ENCODE data around the gene ZNF581. TPM values are rescaled to one million over a fixed set of nuclear protein-coding genes. Genes with fewer than 3 reads are reported as not detected.

Gene ZNF581
- polyA plus RNA-seq, 1 of the 3 experiments (the other 2 are of a cell fraction), result 24.7 TPM

DNA sequence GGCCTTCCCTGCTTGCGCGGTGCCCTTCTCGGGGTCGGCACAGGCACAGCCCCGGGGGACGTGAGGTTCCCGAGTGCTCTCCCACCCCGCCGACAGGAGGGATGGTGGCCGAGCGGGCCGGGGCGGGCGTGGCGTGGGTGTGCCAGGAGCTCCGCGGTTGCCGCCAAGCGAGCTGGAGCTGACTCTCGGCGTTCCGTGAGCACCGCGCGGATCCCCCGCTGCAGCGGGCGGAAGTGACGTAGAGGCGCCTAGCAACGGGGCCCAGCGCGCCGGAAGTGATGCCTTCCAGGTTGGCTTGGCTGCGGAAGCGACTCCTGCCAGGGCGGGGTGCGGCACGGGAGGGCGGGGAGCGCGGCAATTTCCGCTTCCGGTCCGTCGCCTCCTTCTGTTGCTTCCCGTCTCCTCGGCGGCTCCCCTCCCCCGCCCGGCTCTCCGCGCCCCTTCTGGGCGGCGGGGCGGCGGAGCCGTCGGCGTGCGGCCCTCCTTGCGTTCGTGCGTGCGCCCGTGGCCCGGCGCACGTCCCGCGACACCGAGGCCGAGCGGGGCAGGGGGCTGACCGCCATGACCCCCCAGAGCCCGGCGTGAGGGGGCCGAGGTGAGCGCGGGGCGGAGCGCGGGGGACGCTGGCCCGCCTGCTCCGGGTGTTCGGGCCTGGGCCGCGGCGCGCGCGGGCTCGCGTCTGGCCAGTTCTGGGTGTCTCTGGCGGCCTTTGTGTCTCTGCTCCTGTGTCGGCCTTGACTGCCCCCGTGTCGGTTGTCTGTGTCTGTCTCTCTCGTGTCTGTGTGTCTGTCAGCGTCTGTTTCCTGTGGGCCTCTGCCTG lies 31.6 kb downstream of the ZNF581 start, which contains the start of gene EPN1 (continued):
- no peak for TF ChIP-seq MEF2A (IDR thresholded peaks at IDR 0.05; ENCODE audit: borderline replicate concordance, low read depth)
- peak; percentile 91 for TF ChIP-seq ELF1 (IDR thresholded peaks at IDR 0.05)
- peak; percentile 54; the same call in 1 of the 2 replicates for TF ChIP-seq NFIC (IDR thresholded peaks at IDR 0.05; ENCODE audit: borderline replicate concordance)
- no peak for TF ChIP-seq TEAD4 (IDR thresholded peaks at IDR 0.05; ENCODE audit: borderline replicate concordance, insufficient read depth)
- TF ChIP-seq, protein P1, sequence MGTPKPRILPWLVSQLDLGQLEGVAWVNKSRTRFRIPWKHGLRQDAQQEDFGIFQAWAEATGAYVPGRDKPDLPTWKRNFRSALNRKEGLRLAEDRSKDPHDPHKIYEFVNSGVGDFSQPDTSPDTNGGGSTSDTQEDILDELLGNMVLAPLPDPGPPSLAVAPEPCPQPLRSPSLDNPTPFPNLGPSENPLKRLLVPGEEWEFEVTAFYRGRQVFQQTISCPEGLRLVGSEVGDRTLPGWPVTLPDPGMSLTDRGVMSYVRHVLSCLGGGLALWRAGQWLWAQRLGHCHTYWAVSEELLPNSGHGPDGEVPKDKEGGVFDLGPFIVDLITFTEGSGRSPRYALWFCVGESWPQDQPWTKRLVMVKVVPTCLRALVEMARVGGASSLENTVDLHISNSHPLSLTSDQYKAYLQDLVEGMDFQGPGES (IDR thresholded peaks at IDR 0.05; ENCODE audit: low read depth, low read length), result no peak
- TF ChIP-seq YY1 (IDR thresholded peaks at IDR 0.05; ENCODE audit: low read depth), result 0 out of 2 replicates have a peak, but pooled peaks have one; percentile 35
- no peak for TF ChIP-seq JUND (IDR thresholded peaks at IDR 0.05)
- peak; percentile 59 for TF ChIP-seq MXI1 (IDR thresholded peaks at IDR 0.05; ENCODE audit: low read depth, low read length)
- TF ChIP-seq RCOR1 (IDR thresholded peaks at IDR 0.05; ENCODE audit: low read length), result no peak
- TF ChIP-seq EP300 (IDR thresholded peaks at IDR 0.05; ENCODE audit: borderline replicate concordance in 1 of 2, low read depth in 1 of 2, low read length in 1 of 2), result 0 out of 4 replicates have a peak, but pooled peaks of 1 of the 2 experiments have one; percentile 29
- no peak for TF ChIP-seq RFX5 (IDR thresholded peaks at IDR 0.05; ENCODE audit: low read length)
- TF ChIP-seq SMC3 (IDR thresholded peaks at IDR 0.05; ENCODE audit: low read depth, low read length), result no peak

DNA sequence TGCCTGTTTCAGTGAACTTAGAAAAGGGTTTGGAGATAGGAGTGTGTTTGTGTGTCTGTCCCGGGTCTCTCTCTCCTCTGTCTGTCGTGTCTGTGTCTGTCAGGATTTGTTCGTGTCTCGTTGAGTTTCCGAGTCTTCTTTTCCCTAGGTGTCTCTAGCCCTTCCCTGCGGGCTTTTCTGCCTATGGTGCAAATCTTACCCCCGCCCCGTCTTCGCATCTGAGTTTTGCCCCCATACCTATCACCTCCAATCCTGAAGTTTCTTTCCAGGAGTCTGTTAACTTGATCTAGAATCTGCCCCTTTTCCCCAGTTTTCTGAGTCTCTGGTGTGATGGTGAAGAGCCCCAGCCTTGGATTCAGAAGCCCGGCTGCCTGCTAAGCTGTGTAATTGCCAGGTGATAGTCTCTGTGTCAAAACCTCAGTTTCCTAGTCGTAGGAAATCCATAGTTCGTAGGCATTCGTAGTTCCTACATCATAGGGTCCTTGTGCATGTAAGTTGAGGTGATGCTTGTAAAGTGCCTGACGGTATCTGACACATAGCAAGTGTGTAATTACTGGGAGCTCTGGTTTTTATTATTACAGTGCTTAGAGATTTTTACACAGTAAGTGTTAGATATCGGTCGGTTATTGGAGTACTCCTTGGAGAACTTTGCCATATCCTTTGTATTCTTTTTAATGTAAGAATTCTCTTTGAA lies 32.4 kb downstream of the ZNF581 start:
- 13% methylated on average over 16 of the region's 16 CpGs for WGBS (ENCODE audit: low lambda C conversion rate)
- Histone ChIP-seq H3K27ac (ENCODE audit: low read depth in 2 of 2, low read length in 1 of 2) (peak overlapping the region; percentile 74 to 84; a peak in 3 of 4 replicates), H3K4me1 (ENCODE audit: control insufficient read depth in 1 of 2, insufficient read depth in 2 of 2, low read depth in 1 of 2, low read length in 1 of 2) (peaks cover 7 to 28% of the 10 kb centered on the region in 2 experiments; a peak in 3 of 4 replicates), H3K4me3 (ENCODE audit: low read depth in 2 of 2, low read length in 1 of 2) (peak overlapping the region; percentile 74 to 96), H2AFZ (ENCODE audit: low read depth) (no peak overlapping the region), H3F3A (replicated peaks; ENCODE audit: insufficient read depth) (peaks cover 32% of the 10 kb centered on the region), H3K9ac (peak overlapping the region; percentile 87), H3K4me2 (peak overlapping the region; percentile 97), H4K20me1 (ENCODE audit: insufficient read depth) (peaks cover 78% of the 10 kb centered on the region), H3K9me3 (no peaks in the 10 kb centered on the region), H3K79me2 (ENCODE audit: insufficient read depth) (peaks cover 91% of the 10 kb centered on the region), H3K36me3 (replicated peaks in 1 of 2; ENCODE audit: control insufficient read depth in 1 of 2, insufficient read depth in 2 of 2, low read length in 1 of 2) (peaks cover 21 to 42% of the 10 kb centered on the region in 2 experiments), H3K9me2 (no peaks in the 10 kb centered on the region), H3K27me3 (ENCODE audit: insufficient read depth) (no peaks in the 10 kb centered on the region)
- no peak for DNase-seq
- ChIA-PET CTCF (interaction anchor here (1.0 kb wide), 1 partner anchor 22 kb away, joined by 4 read pairs; no protein-coding TSS in a partner anchor), POLR2A (no interaction called here)
- no peak for TF ChIP-seq NRF1 (IDR thresholded peaks at IDR 0.05; ENCODE audit: low read depth, low read length)
- TF ChIP-seq RXRA (IDR thresholded peaks at IDR 0.05; ENCODE audit: borderline replicate concordance, low read depth), result no peak
- TF ChIP-seq, protein P2, sequence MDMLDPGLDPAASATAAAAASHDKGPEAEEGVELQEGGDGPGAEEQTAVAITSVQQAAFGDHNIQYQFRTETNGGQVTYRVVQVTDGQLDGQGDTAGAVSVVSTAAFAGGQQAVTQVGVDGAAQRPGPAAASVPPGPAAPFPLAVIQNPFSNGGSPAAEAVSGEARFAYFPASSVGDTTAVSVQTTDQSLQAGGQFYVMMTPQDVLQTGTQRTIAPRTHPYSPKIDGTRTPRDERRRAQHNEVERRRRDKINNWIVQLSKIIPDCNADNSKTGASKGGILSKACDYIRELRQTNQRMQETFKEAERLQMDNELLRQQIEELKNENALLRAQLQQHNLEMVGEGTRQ (IDR thresholded peaks at IDR 0.05; ENCODE audit: borderline replicate concordance, low read depth, low read length), result no peak
- TF ChIP-seq, protein P3, sequence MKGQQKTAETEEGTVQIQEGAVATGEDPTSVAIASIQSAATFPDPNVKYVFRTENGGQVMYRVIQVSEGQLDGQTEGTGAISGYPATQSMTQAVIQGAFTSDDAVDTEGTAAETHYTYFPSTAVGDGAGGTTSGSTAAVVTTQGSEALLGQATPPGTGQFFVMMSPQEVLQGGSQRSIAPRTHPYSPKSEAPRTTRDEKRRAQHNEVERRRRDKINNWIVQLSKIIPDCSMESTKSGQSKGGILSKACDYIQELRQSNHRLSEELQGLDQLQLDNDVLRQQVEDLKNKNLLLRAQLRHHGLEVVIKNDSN (IDR thresholded peaks at IDR 0.05; ENCODE audit: borderline replicate concordance, low read depth), result no peak
- TF ChIP-seq, protein P4, sequence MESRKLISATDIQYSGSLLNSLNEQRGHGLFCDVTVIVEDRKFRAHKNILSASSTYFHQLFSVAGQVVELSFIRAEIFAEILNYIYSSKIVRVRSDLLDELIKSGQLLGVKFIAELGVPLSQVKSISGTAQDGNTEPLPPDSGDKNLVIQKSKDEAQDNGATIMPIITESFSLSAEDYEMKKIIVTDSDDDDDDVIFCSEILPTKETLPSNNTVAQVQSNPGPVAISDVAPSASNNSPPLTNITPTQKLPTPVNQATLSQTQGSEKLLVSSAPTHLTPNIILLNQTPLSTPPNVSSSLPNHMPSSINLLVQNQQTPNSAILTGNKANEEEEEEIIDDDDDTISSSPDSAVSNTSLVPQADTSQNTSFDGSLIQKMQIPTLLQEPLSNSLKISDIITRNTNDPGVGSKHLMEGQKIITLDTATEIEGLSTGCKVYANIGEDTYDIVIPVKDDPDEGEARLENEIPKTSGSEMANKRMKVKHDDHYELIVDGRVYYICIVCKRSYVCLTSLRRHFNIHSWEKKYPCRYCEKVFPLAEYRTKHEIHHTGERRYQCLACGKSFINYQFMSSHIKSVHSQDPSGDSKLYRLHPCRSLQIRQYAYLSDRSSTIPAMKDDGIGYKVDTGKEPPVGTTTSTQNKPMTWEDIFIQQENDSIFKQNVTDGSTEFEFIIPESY (IDR thresholded peaks at IDR 0.05; ENCODE audit: borderline replicate concordance, low read depth), result no peak
- TF ChIP-seq POLR2AphosphoS5 (IDR thresholded peaks at IDR 0.05; ENCODE audit: low read depth, low read length), result no peak
- TF ChIP-seq, protein P5, sequence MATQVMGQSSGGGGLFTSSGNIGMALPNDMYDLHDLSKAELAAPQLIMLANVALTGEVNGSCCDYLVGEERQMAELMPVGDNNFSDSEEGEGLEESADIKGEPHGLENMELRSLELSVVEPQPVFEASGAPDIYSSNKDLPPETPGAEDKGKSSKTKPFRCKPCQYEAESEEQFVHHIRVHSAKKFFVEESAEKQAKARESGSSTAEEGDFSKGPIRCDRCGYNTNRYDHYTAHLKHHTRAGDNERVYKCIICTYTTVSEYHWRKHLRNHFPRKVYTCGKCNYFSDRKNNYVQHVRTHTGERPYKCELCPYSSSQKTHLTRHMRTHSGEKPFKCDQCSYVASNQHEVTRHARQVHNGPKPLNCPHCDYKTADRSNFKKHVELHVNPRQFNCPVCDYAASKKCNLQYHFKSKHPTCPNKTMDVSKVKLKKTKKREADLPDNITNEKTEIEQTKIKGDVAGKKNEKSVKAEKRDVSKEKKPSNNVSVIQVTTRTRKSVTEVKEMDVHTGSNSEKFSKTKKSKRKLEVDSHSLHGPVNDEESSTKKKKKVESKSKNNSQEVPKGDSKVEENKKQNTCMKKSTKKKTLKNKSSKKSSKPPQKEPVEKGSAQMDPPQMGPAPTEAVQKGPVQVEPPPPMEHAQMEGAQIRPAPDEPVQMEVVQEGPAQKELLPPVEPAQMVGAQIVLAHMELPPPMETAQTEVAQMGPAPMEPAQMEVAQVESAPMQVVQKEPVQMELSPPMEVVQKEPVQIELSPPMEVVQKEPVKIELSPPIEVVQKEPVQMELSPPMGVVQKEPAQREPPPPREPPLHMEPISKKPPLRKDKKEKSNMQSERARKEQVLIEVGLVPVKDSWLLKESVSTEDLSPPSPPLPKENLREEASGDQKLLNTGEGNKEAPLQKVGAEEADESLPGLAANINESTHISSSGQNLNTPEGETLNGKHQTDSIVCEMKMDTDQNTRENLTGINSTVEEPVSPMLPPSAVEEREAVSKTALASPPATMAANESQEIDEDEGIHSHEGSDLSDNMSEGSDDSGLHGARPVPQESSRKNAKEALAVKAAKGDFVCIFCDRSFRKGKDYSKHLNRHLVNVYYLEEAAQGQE (IDR thresholded peaks at IDR 0.05; ENCODE audit: low read depth, low read length), result no peak
- no peak for TF ChIP-seq SMC3 (IDR thresholded peaks at IDR 0.05; ENCODE audit: low read depth, low read length)
- no peak for TF ChIP-seq GATA2 (CRISPR knock-in tag; IDR thresholded peaks at IDR 0.05)

Measured in SK-N-SH (cell line).